NCI-H1048 (cell line): ENCODE results near the gene ANO3.

ENCODE experiments used
- DNase-seq: peaks from one replicate; lab custom pipeline; 2025; lab: John Stamatoyannopoulos, UW

Gene ANO3

GRCh38 chr11:26708736-26709456 is 377.0 kb downstream of the ANO3 start:
- DNase-seq, result no peak

- no peak for DNase-seq
These were observed 378.6 kb downstream of the ANO3 start for GRCh38 chr11:26710489-26710888.

GRCh38 chr11:26712497-26712896 is 380.6 kb downstream of the ANO3 start:
- no peak for DNase-seq
